Retina (tissue), 1 donor: Measurements from ENCODE around the gene RPP25L.
"Not testable (repeated sequence)": the region's sequence is repeated elsewhere in the genome, so short reads cannot be mapped to it uniquely, and the experiment has no call there.

ENCODE experiments used
- DNase-seq: peaks from one replicate; pipeline ENCODE4 v3.0.0-alpha.2; 2016

RPP25L gene

GRCh38 chr9:34611811-34612787, at the start of gene RPP25L:
Gene RPP25L (minus strand): TSS chr9:34612097. CDS start chr9:34611296, 801 bp downstream.
- peak; percentile 91 for DNase-seq

GRCh38 chr9:34659592-34660253, 47.8 kb upstream of the RPP25L start:
- no peak for DNase-seq

GRCh38 chr9:34658461-34658860, 46.6 kb upstream of the RPP25L start:
- DNase-seq = no peak

- no peak for DNase-seq
Observed at GRCh38 chr9:34656992-34657391, 45.1 kb upstream of the RPP25L start.

- DNase-seq = no peak
Observed at GRCh38 chr9:34655394-34655793, 43.5 kb upstream of the RPP25L start.

GRCh38 chr9:34654323-34655051, 42.6 kb upstream of the RPP25L start:
- DNase-seq = no peak

GRCh38 chr9:34653151-34654072, 41.5 kb upstream of the RPP25L start:
- peak; percentile 25 for DNase-seq

- DNase-seq = no peak
Observed at GRCh38 chr9:34652602-34653000, 40.7 kb upstream of the RPP25L start.

GRCh38 chr9:34651876-34652601, 40.1 kb upstream of the RPP25L start, which contains the start of gene IL11RA:
Gene IL11RA (plus strand): TSS chr9:34652185. CDS start chr9:34655218, 3,033 bp downstream.
- peak; percentile 71 for DNase-seq

GRCh38 chr9:34651321-34651720, 39.4 kb upstream of the RPP25L start:
- no peak for DNase-seq

GRCh38 chr9:34650816-34651215, 38.9 kb upstream of the RPP25L start:
- DNase-seq = no peak

GRCh38 chr9:34648673-34649072, 36.8 kb upstream of the RPP25L start:
- DNase-seq = no peak

GRCh38 chr9:34647651-34648050, 35.8 kb upstream of the RPP25L start:
- DNase-seq = no peak

- no peak for DNase-seq
Observed at GRCh38 chr9:34647084-34647403, 35.1 kb upstream of the RPP25L start.

GRCh38 chr9:34646211-34647083, 34.5 kb upstream of the RPP25L start, which contains the start of gene GALT:
Gene GALT (plus strand): TSS chr9:34646675. CDS start chr9:34646705, 30 bp downstream.
- DNase-seq = peak; percentile 96

GRCh38 chr9:34644766-34645314, 32.9 kb upstream of the RPP25L start:
- DNase-seq = no peak

GRCh38 chr9:34642679-34643078, 30.8 kb upstream of the RPP25L start:
- no peak for DNase-seq

GRCh38 chr9:34639322-34639721, 27.4 kb upstream of the RPP25L start:
- DNase-seq = not testable (repeated sequence)

GRCh38 chr9:34638138-34638445, 26.2 kb upstream of the RPP25L start:
- DNase-seq = no peak
